Epithelial cell of proximal tubule (primary cell): Measurements from ENCODE around the gene NLN. TPM values are rescaled to one million over a fixed set of nuclear protein-coding genes. Genes with fewer than 3 reads are reported as not detected.

ENCODE experiments used
- DNase-seq: peaks from one replicate; pipeline ENCODE4 v3.0.0-alpha.2; 2011; ENCODE audit warnings: low read depth
- H3K4me3 ChIP-seq: 2 replicates; pipeline ENCODE4 v1.5.1; 2011; ENCODE audit warnings: low read depth, mild to moderate bottlenecking, low read length
- CTCF ChIP-seq: conservative IDR thresholded peaks from 2 replicates; pipeline ENCODE4 v1.5.1; 2012; ENCODE audit warnings: low read depth, mild to moderate bottlenecking, low read length
- total RNA-seq: library from RNA; depleted of rRNA; stranded (reverse); fragments of >200 nt; gene quantifications from 2 replicates; pipeline ENCODE4 v1.2.3, GENCODE V29; 2015

Gene NLN
- total RNA-seq, 1 donor from 2014 or later: 25.8 TPM

GRCh38 chr5:65817931-65818330, 95.9 kb downstream of the NLN start:
- no peak for TF ChIP-seq CTCF

GRCh38 chr5:65818592-65818991, 96.6 kb downstream of the NLN start:
- TF ChIP-seq CTCF: no peak
- DNase-seq: no peak
- no peak overlapping the region for H3K4me3 ChIP-seq

More at GRCh38 chr5:65817931-65818330, 95.9 kb downstream of the NLN start:
- no peak for DNase-seq
- H3K4me3 ChIP-seq: no peak overlapping the region

- DNase-seq: no peak
- no peak for TF ChIP-seq CTCF
- H3K4me3 ChIP-seq: no peak overlapping the region
These were observed 97.4 kb downstream of the NLN start for GRCh38 chr5:65819215-65819904.

GRCh38 chr5:65819905-65820240, 97.9 kb downstream of the NLN start:
- DNase-seq: no peak
- no peak for TF ChIP-seq CTCF
- no peak overlapping the region for H3K4me3 ChIP-seq

- no peak for TF ChIP-seq CTCF
- no peak overlapping the region for H3K4me3 ChIP-seq
- DNase-seq: no peak
These were observed 98.4 kb downstream of the NLN start for GRCh38 chr5:65820373-65820772.

- no peak for DNase-seq
- no peak for TF ChIP-seq CTCF
- no peak overlapping the region for H3K4me3 ChIP-seq
These were observed 100.0 kb downstream of the NLN start for GRCh38 chr5:65821966-65822365.

GRCh38 chr5:65822710-65823109, 100.7 kb downstream of the NLN start:
- H3K4me3 ChIP-seq: no peak overlapping the region
- DNase-seq: no peak
- TF ChIP-seq CTCF: no peak
